Measurements from ENCODE around the gene VPS37C.

The VPS37C gene

DNA sequence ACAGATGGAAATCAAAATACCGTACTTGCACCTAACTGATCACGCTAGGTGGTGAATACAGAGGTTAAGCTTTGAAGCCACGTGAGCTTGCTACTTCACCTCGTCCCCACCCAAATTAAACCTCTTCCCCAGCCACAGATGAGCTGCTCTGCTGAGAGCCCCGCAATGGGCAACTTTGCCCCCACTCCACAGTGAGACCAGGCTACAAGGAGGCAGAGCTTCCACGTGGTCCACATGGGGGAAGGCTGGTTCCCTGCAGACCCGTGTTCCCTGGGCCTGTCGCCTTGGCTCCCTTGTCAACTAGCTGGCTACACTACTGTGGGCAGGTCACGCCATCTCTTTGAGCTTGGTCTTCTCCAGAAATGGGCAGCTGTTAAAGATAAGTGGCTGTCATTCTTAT is 48.0 kb downstream of the VPS37C start:
- H3K4ac ChIP-seq (ENCODE audit: low read depth, low read length), result no peak overlapping the region
- WGBS (ENCODE audit: extremely low coverage, insufficient coverage, insufficient read length), result no CpG with 5 or more reads among the region's 9 CpGs
- no peak overlapping the region for H3K14ac ChIP-seq (ENCODE audit: low read length)
- no peak overlapping the region for H4K91ac ChIP-seq (ENCODE audit: low read depth, low read length)
- no peaks in the 10 kb centered on the region for H3K79me1 ChIP-seq (ENCODE audit: low read length)
- no peak overlapping the region for H3K23ac ChIP-seq (ENCODE audit: low read length)
- no peak overlapping the region for H3K27ac ChIP-seq (ENCODE audit: low read depth, low read length)
- H3K4me3 ChIP-seq (ENCODE audit: low read depth, low read length), result no peak overlapping the region
- no peak overlapping the region for H3K9ac ChIP-seq (ENCODE audit: low read length)
- H2BK120ac ChIP-seq (ENCODE audit: insufficient read depth, low read length, poor library complexity), result no peak overlapping the region
- no peak overlapping the region for H4K8ac ChIP-seq (ENCODE audit: low read depth, low read length)
- no peak overlapping the region for H2BK5ac ChIP-seq (ENCODE audit: low read depth, low read length, poor library complexity)
- H3K79me2 ChIP-seq (ENCODE audit: control insufficient read depth, insufficient read depth, low read length, poor library complexity), result no peaks in the 10 kb centered on the region
- no peak overlapping the region for H2BK12ac ChIP-seq (ENCODE audit: low read length)
- no peaks in the 10 kb centered on the region for H3K36me3 ChIP-seq (ENCODE audit: control insufficient read depth in 1 of 2, insufficient read depth in 2 of 2, low read length in 2 of 2)
- DNase-seq, result no peak
- H3K4me1 ChIP-seq (ENCODE audit: control insufficient read depth in 1 of 2, insufficient read depth in 2 of 2, low read length in 2 of 2), result no peaks in the 10 kb centered on the region
- no peaks in the 10 kb centered on the region for H3K27me3 ChIP-seq (ENCODE audit: insufficient read depth, low read length)
- H3K9me3 ChIP-seq (ENCODE audit: insufficient read depth, low read depth, low read length), result peaks cover 5% of the 10 kb centered on the region
- no peak overlapping the region for H3K18ac ChIP-seq (ENCODE audit: low read length)
- H4K12ac ChIP-seq (ENCODE audit: low read depth, low read length), result no peak overlapping the region
- H3K4me2 ChIP-seq (ENCODE audit: low read length), result no peak overlapping the region
- H2AFZ ChIP-seq (ENCODE audit: insufficient read depth, low read length, poor library complexity), result no peak overlapping the region
- no peak overlapping the region for H2AK5ac ChIP-seq (ENCODE audit: low read length)

DNA sequence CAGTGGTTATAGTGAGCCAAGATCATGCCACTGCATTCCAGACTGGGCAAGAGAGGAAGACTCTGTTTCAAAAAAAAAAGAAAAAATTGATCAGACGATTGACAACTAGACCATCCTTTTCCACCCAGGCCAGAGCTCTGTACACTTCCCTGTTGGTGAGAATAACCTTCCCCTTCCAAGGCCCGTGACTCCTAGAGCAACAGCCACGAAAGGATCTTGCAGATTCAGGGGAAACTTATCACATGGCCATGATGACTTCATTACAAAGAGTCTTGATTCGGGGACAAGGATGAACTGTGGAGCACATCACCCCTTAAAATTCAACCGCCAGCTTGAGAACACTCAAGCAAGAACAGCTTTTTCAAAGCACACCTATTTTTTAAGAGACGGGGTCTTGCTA is 48.7 kb downstream of the VPS37C start:
- no CpG with 5 or more reads among the region's 6 CpGs for WGBS (ENCODE audit: extremely low coverage, insufficient coverage, insufficient read length)

DNA sequence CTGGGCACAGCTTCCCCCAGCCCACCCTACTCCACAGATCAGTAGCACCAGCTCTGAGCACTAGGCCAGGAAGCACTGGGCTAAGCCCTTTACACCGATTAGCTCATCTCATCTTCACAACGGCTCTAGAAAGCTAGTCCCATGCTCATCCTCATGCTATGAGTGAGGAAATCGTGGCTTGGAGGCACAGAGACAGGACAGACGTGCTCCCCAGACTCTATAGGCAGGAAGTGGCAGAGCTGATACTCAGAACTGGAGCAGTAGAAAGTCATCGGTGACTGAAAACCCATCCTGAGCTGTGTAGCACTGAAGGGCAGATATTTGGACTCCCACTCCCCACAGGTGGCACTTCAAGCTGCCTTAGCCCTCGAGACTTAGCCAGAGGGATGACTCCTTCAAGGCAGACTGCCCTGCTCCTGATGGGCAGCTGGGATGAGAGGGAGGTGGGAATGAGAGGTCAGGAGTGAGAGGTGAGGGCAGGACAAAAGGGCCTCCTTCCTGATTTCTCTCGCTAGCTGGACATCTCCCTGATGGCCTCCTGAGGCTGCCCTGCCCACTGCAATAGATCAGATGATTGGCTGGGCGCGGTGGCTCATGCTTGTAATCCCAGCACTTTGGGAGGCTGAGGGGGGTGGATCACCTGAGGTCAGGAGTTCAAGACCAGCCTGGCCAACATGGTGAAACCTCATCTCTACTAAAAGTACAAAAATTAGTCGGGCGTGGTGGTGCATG is 49.3 kb downstream of the VPS37C start:
- Histone ChIP-seq H2BK120ac (ENCODE audit: insufficient read depth, low read length, poor library complexity) (no peak overlapping the region), H2AK5ac (ENCODE audit: low read length) (no peak overlapping the region), H3K27ac (ENCODE audit: low read depth, low read length) (no peak overlapping the region), H3K4ac (ENCODE audit: low read depth, low read length) (no peak overlapping the region), H2BK12ac (ENCODE audit: low read length) (no peak overlapping the region), H2AFZ (ENCODE audit: insufficient read depth, low read length, poor library complexity) (no peak overlapping the region), H3K14ac (ENCODE audit: low read length) (no peak overlapping the region), H3K27me3 (ENCODE audit: insufficient read depth, low read length) (no peaks in the 10 kb centered on the region), H3K18ac (ENCODE audit: low read length) (no peak overlapping the region), H2BK5ac (ENCODE audit: low read depth, low read length, poor library complexity) (no peak overlapping the region), H4K8ac (ENCODE audit: low read depth, low read length) (no peak overlapping the region), H3K4me1 (ENCODE audit: control insufficient read depth in 1 of 2, insufficient read depth in 2 of 2, low read length in 2 of 2) (no peaks in the 10 kb centered on the region), H3K79me1 (ENCODE audit: low read length) (no peaks in the 10 kb centered on the region), H3K9ac (ENCODE audit: low read length) (no peak overlapping the region), H3K79me2 (ENCODE audit: control insufficient read depth, insufficient read depth, low read length, poor library complexity) (no peaks in the 10 kb centered on the region), H3K36me3 (ENCODE audit: control insufficient read depth in 1 of 2, insufficient read depth in 2 of 2, low read length in 2 of 2) (no peaks in the 10 kb centered on the region), H3K23ac (ENCODE audit: low read length) (no peak overlapping the region), H4K12ac (ENCODE audit: low read depth, low read length) (no peak overlapping the region), H3K4me2 (ENCODE audit: low read length) (no peak overlapping the region), H3K4me3 (ENCODE audit: low read depth, low read length) (no peak overlapping the region), H4K91ac (ENCODE audit: low read depth, low read length) (no peak overlapping the region), H3K9me3 (ENCODE audit: insufficient read depth, low read depth, low read length) (peaks cover 5% of the 10 kb centered on the region)
- no peak for DNase-seq
- no CpG with 5 or more reads among the region's 11 CpGs for WGBS (ENCODE audit: extremely low coverage, insufficient coverage, insufficient read length)

More for the DNA sequence above, 48.7 kb downstream of the VPS37C start:
- H2BK5ac ChIP-seq (ENCODE audit: low read depth, low read length, poor library complexity), result no peak overlapping the region
- H3K27ac ChIP-seq (ENCODE audit: low read depth, low read length), result no peak overlapping the region
- no peak overlapping the region for H3K4me2 ChIP-seq (ENCODE audit: low read length)
- DNase-seq, result no peak
- no peaks in the 10 kb centered on the region for H3K4me1 ChIP-seq (ENCODE audit: control insufficient read depth in 1 of 2, insufficient read depth in 2 of 2, low read length in 2 of 2)
- no peaks in the 10 kb centered on the region for H3K79me1 ChIP-seq (ENCODE audit: low read length)
- H2BK120ac ChIP-seq (ENCODE audit: insufficient read depth, low read length, poor library complexity), result no peak overlapping the region
- H3K23ac ChIP-seq (ENCODE audit: low read length), result no peak overlapping the region
- H2AK5ac ChIP-seq (ENCODE audit: low read length), result no peak overlapping the region
- no peak overlapping the region for H3K4me3 ChIP-seq (ENCODE audit: low read depth, low read length)
- no peak overlapping the region for H3K4ac ChIP-seq (ENCODE audit: low read depth, low read length)
- H3K36me3 ChIP-seq (ENCODE audit: control insufficient read depth in 1 of 2, insufficient read depth in 2 of 2, low read length in 2 of 2), result no peaks in the 10 kb centered on the region
- no peak overlapping the region for H2AFZ ChIP-seq (ENCODE audit: insufficient read depth, low read length, poor library complexity)
- H4K91ac ChIP-seq (ENCODE audit: low read depth, low read length), result no peak overlapping the region
- no peak overlapping the region for H4K12ac ChIP-seq (ENCODE audit: low read depth, low read length)
- no peak overlapping the region for H4K8ac ChIP-seq (ENCODE audit: low read depth, low read length)
- no peak overlapping the region for H3K9ac ChIP-seq (ENCODE audit: low read length)
- H3K18ac ChIP-seq (ENCODE audit: low read length), result no peak overlapping the region
- no peaks in the 10 kb centered on the region for H3K27me3 ChIP-seq (ENCODE audit: insufficient read depth, low read length)
- no peak overlapping the region for H2BK12ac ChIP-seq (ENCODE audit: low read length)
- peaks cover 5% of the 10 kb centered on the region for H3K9me3 ChIP-seq (ENCODE audit: insufficient read depth, low read depth, low read length)
- no peaks in the 10 kb centered on the region for H3K79me2 ChIP-seq (ENCODE audit: control insufficient read depth, insufficient read depth, low read length, poor library complexity)
- no peak overlapping the region for H3K14ac ChIP-seq (ENCODE audit: low read length)

DNA sequence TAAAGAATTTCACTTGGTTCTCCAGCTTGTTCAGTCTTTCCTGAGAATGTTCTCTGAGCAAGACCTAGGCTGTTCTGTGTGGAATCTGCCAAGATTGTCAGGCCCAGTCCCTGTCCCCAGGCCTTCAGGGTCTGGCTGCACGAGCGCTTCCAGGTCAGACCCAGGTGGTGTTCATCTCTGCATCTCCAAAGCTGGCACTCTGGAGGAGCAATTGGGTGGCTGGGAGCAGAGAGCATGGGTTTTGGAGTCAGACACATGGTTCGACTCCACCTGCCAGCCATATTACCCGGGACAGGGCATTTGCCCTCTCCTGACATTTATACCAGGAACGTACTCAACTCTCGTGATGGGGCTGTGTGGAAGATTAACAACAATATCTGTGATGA is 50.2 kb downstream of the VPS37C start:
- H3K4ac ChIP-seq (ENCODE audit: low read depth, low read length), result no peak overlapping the region
- no peak overlapping the region for H3K18ac ChIP-seq (ENCODE audit: low read length)
- no peak overlapping the region for H3K4me3 ChIP-seq (ENCODE audit: low read depth, low read length)
- no peak overlapping the region for H3K23ac ChIP-seq (ENCODE audit: low read length)
- H3K14ac ChIP-seq (ENCODE audit: low read length), result no peak overlapping the region
- no peak overlapping the region for H3K9ac ChIP-seq (ENCODE audit: low read length)
- no peak overlapping the region for H4K8ac ChIP-seq (ENCODE audit: low read depth, low read length)
- no peak overlapping the region for H2BK120ac ChIP-seq (ENCODE audit: insufficient read depth, low read length, poor library complexity)
- DNase-seq, result no peak
- no peaks in the 10 kb centered on the region for H3K4me1 ChIP-seq (ENCODE audit: control insufficient read depth in 1 of 2, insufficient read depth in 2 of 2, low read length in 2 of 2)
- H3K79me1 ChIP-seq (ENCODE audit: low read length), result no peaks in the 10 kb centered on the region
- H3K27ac ChIP-seq (ENCODE audit: low read depth, low read length), result no peak overlapping the region
- no CpG with 5 or more reads among the region's 6 CpGs for WGBS (ENCODE audit: extremely low coverage, insufficient coverage, insufficient read length)
- no peak overlapping the region for H2AFZ ChIP-seq (ENCODE audit: insufficient read depth, low read length, poor library complexity)
- H3K27me3 ChIP-seq (ENCODE audit: insufficient read depth, low read length), result no peaks in the 10 kb centered on the region
- H2BK5ac ChIP-seq (ENCODE audit: low read depth, low read length, poor library complexity), result no peak overlapping the region
- H3K79me2 ChIP-seq (ENCODE audit: control insufficient read depth, insufficient read depth, low read length, poor library complexity), result no peaks in the 10 kb centered on the region
- no peaks in the 10 kb centered on the region for H3K36me3 ChIP-seq (ENCODE audit: control insufficient read depth in 1 of 2, insufficient read depth in 2 of 2, low read length in 2 of 2)
- H2AK5ac ChIP-seq (ENCODE audit: low read length), result no peak overlapping the region
- no peak overlapping the region for H2BK12ac ChIP-seq (ENCODE audit: low read length)
- H3K9me3 ChIP-seq (ENCODE audit: insufficient read depth, low read depth, low read length), result no peaks in the 10 kb centered on the region
- H4K91ac ChIP-seq (ENCODE audit: low read depth, low read length), result no peak overlapping the region
- H4K12ac ChIP-seq (ENCODE audit: low read depth, low read length), result no peak overlapping the region
- H3K4me2 ChIP-seq (ENCODE audit: low read length), result no peak overlapping the region

All from trophoblast cell (in vitro differentiated cells and primary cell).